ENCODE results near the gene RNF8.

Gene RNF8

DNA sequence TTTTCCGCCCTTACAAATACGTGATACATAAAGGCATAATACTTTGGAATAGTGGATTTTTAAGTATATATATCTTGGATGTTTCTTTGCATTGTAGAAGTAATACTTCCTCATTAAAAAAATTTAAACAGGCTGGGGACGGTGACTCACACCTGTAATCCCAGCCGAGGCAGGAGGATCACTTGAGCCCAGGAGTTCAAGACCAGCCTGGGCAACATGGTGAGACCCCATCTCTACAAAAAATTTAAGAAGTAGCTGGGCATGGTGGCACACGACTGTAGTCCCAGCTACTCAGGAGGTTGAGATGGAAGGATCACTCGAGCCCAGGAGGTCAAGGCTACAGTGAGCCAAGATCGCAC lies 38.6 kb upstream of the RNF8 start:
- Histone ChIP-seq H2AFZ (ENCODE audit: insufficient read depth, low read length, poor library complexity) (no peak overlapping the region), H4K91ac (ENCODE audit: low read depth, low read length) (no peak overlapping the region), H3K4ac (ENCODE audit: low read depth, low read length) (no peak overlapping the region), H3K18ac (ENCODE audit: low read length) (no peak overlapping the region), H3K4me3 (ENCODE audit: low read depth, low read length) (no peak overlapping the region), H2BK5ac (ENCODE audit: low read depth, low read length, poor library complexity) (no peak overlapping the region), H3K79me2 (ENCODE audit: control insufficient read depth, insufficient read depth, low read length, poor library complexity) (no peaks in the 10 kb centered on the region), H3K9ac (ENCODE audit: low read length) (no peak overlapping the region), H3K79me1 (ENCODE audit: low read length) (no peaks in the 10 kb centered on the region), H3K23ac (ENCODE audit: low read length) (no peak overlapping the region), H3K4me2 (ENCODE audit: low read length) (no peak overlapping the region), H2AK5ac (ENCODE audit: low read length) (no peak overlapping the region), H3K27me3 (ENCODE audit: insufficient read depth, low read length) (no peaks in the 10 kb centered on the region), H4K12ac (ENCODE audit: low read depth, low read length) (no peak overlapping the region), H3K4me1 (ENCODE audit: control insufficient read depth in 1 of 2, insufficient read depth in 2 of 2, low read length in 2 of 2) (peaks cover 0 to 15% of the 10 kb centered on the region in 2 experiments), H3K36me3 (ENCODE audit: control insufficient read depth in 1 of 2, insufficient read depth in 2 of 2, low read length in 2 of 2) (peaks cover 30 to 37% of the 10 kb centered on the region in 2 experiments), H4K8ac (ENCODE audit: low read depth, low read length) (no peak overlapping the region), H2BK12ac (ENCODE audit: low read length) (no peak overlapping the region), H3K9me3 (ENCODE audit: insufficient read depth, low read depth, low read length) (no peaks in the 10 kb centered on the region), H3K14ac (ENCODE audit: low read length) (no peak overlapping the region), H3K27ac (ENCODE audit: low read depth, low read length) (no peak overlapping the region), H2BK120ac (ENCODE audit: insufficient read depth, low read length, poor library complexity) (no peak overlapping the region)
- DNase-seq: no peak
- no CpG with 5 or more reads among the region's 7 CpGs for WGBS (ENCODE audit: extremely low coverage, insufficient coverage, insufficient read length)

DNA sequence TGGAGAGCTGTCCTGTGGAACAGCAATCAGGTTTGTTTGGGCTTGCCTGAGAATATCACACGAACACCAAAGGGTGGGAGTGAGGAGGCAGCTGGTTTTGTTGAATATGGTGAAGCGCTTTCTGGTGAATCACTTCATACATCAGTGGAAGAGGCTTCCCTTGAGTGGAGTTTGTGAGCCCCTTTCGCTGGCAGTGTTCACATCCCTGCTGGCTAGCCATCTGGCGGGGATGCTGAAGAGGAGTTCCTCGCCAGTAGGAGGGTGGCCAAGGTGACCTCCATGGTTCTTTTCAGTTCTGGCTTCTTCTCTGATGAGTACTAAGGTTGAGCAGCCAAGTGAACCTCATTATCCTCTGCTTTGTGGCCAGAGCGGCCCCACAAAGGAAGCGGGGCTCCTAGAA lies 37.7 kb upstream of the RNF8 start:
- H3K36me3 ChIP-seq (ENCODE audit: control insufficient read depth in 1 of 2, insufficient read depth in 2 of 2, low read length in 2 of 2): peaks cover 33 to 39% of the 10 kb centered on the region in 2 experiments
- no peak overlapping the region for H3K23ac ChIP-seq (ENCODE audit: low read length)

DNA sequence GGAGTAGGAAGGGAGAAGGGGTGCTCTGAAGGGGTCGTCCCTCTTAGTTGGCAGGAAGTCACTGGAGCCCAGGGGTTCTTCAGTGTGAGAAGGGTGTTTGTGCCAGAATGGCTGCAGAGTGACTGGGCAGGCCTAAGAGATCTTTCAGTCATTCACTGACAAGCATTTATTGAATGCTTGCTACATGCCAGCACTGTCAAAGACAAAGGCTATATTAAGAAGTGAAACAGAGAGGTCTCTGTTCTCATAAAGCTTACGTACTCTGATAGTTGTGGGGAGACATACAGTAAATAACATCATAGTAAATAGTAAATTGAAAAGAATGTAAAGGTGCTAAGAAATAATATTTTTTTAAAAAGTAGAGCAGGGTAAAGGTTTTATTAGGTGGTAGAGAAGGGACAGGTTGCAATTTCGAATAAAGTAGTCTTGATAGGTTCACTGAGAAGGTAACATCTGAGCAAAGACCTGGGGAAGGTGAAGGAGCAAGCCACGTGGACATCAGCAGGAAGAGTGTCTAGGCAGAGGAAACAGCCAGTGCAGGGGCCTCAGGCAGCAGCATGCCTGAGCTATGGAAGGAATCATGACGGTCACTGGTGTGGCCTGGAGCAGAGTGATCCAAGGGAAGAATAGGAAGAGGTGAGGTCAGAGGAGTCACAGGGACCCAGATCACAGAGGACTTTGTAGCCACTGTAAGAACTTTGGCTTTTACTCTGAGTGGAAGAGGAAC lies 36.3 kb upstream of the RNF8 start:
- peaks cover 2% of the 10 kb centered on the region for H3K79me1 ChIP-seq (ENCODE audit: low read length)
- H2BK12ac ChIP-seq (ENCODE audit: low read length): no peak overlapping the region
- no peak overlapping the region for H4K91ac ChIP-seq (ENCODE audit: low read depth, low read length)
- H3K4me1 ChIP-seq (ENCODE audit: control insufficient read depth in 1 of 2, insufficient read depth in 2 of 2, low read length in 2 of 2): peaks cover 7 to 18% of the 10 kb centered on the region in 2 experiments
- H3K36me3 ChIP-seq (ENCODE audit: control insufficient read depth in 1 of 2, insufficient read depth in 2 of 2, low read length in 2 of 2): peaks cover 33 to 42% of the 10 kb centered on the region in 2 experiments
- no peak overlapping the region for H2BK120ac ChIP-seq (ENCODE audit: insufficient read depth, low read length, poor library complexity)
- no peak overlapping the region for H3K9ac ChIP-seq (ENCODE audit: low read length)
- H2BK5ac ChIP-seq (ENCODE audit: low read depth, low read length, poor library complexity): no peak overlapping the region
- H3K4me2 ChIP-seq (ENCODE audit: low read length): no peak overlapping the region
- H4K12ac ChIP-seq (ENCODE audit: low read depth, low read length): no peak overlapping the region
- H4K8ac ChIP-seq (ENCODE audit: low read depth, low read length): no peak overlapping the region
- no peak overlapping the region for H3K23ac ChIP-seq (ENCODE audit: low read length)
- no peaks in the 10 kb centered on the region for H3K27me3 ChIP-seq (ENCODE audit: insufficient read depth, low read length)
- H3K4ac ChIP-seq (ENCODE audit: low read depth, low read length): no peak overlapping the region
- DNase-seq: no peak
- H2AK5ac ChIP-seq (ENCODE audit: low read length): no peak overlapping the region
- no peak overlapping the region for H3K4me3 ChIP-seq (ENCODE audit: low read depth, low read length)
- H3K27ac ChIP-seq (ENCODE audit: low read depth, low read length): no peak overlapping the region
- H2AFZ ChIP-seq (ENCODE audit: insufficient read depth, low read length, poor library complexity): no peak overlapping the region
- no peak overlapping the region for H3K18ac ChIP-seq (ENCODE audit: low read length)
- H3K14ac ChIP-seq (ENCODE audit: low read length): no peak overlapping the region
- no peaks in the 10 kb centered on the region for H3K9me3 ChIP-seq (ENCODE audit: insufficient read depth, low read depth, low read length)
- WGBS (ENCODE audit: extremely low coverage, insufficient coverage, insufficient read length): no CpG with 5 or more reads among the region's 5 CpGs
- no peaks in the 10 kb centered on the region for H3K79me2 ChIP-seq (ENCODE audit: control insufficient read depth, insufficient read depth, low read length, poor library complexity)

More for the DNA sequence above, 37.7 kb upstream of the RNF8 start:
- no peak overlapping the region for H4K91ac ChIP-seq (ENCODE audit: low read depth, low read length)
- DNase-seq: no peak
- H3K79me1 ChIP-seq (ENCODE audit: low read length): peaks cover 2% of the 10 kb centered on the region
- H3K4ac ChIP-seq (ENCODE audit: low read depth, low read length): no peak overlapping the region
- no peak overlapping the region for H3K14ac ChIP-seq (ENCODE audit: low read length)
- H3K79me2 ChIP-seq (ENCODE audit: control insufficient read depth, insufficient read depth, low read length, poor library complexity): no peaks in the 10 kb centered on the region
- no peak overlapping the region for H2AK5ac ChIP-seq (ENCODE audit: low read length)
- no peak overlapping the region for H3K4me2 ChIP-seq (ENCODE audit: low read length)
- H4K8ac ChIP-seq (ENCODE audit: low read depth, low read length): no peak overlapping the region
- H3K4me1 ChIP-seq (ENCODE audit: control insufficient read depth in 1 of 2, insufficient read depth in 2 of 2, low read length in 2 of 2): peaks cover 4 to 19% of the 10 kb centered on the region in 2 experiments
- WGBS (ENCODE audit: extremely low coverage, insufficient coverage, insufficient read length): no CpG with 5 or more reads among the region's 7 CpGs
- no peak overlapping the region for H3K18ac ChIP-seq (ENCODE audit: low read length)
- no peak overlapping the region for H4K12ac ChIP-seq (ENCODE audit: low read depth, low read length)
- H2BK5ac ChIP-seq (ENCODE audit: low read depth, low read length, poor library complexity): no peak overlapping the region
- no peak overlapping the region for H2BK12ac ChIP-seq (ENCODE audit: low read length)
- no peak overlapping the region for H3K4me3 ChIP-seq (ENCODE audit: low read depth, low read length)
- H3K9me3 ChIP-seq (ENCODE audit: insufficient read depth, low read depth, low read length): no peaks in the 10 kb centered on the region
- H2AFZ ChIP-seq (ENCODE audit: insufficient read depth, low read length, poor library complexity): no peak overlapping the region
- H2BK120ac ChIP-seq (ENCODE audit: insufficient read depth, low read length, poor library complexity): no peak overlapping the region
- no peaks in the 10 kb centered on the region for H3K27me3 ChIP-seq (ENCODE audit: insufficient read depth, low read length)
- no peak overlapping the region for H3K27ac ChIP-seq (ENCODE audit: low read depth, low read length)
- no peak overlapping the region for H3K9ac ChIP-seq (ENCODE audit: low read length)

DNA sequence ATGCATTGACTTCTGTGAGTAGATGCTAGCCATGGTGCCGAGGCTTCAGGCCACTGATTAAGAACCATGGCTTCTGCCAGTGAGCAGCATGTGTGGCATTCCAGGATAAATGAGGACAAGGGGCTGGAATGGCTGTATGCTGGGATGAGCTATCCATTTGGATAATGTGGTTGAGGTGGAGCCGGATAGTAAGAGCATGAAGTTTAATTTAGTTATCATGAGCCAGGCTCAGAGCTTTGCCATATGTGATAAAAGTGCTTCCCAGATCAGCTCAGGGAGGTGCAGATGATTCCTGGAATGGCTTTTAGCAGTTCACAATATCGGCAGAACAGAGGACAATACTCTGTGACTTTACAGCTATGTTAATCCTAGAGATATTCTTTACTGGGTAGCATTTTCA lies 34.6 kb upstream of the RNF8 start:
- H2AK5ac ChIP-seq (ENCODE audit: low read length): no peak overlapping the region
- H3K9ac ChIP-seq (ENCODE audit: low read length): no peak overlapping the region
- H3K4ac ChIP-seq (ENCODE audit: low read depth, low read length): no peak overlapping the region
- H3K18ac ChIP-seq (ENCODE audit: low read length): no peak overlapping the region
- H3K36me3 ChIP-seq (ENCODE audit: control insufficient read depth in 1 of 2, insufficient read depth in 2 of 2, low read length in 2 of 2): peaks cover 24 to 36% of the 10 kb centered on the region in 2 experiments
- no peaks in the 10 kb centered on the region for H3K27me3 ChIP-seq (ENCODE audit: insufficient read depth, low read length)
- no peaks in the 10 kb centered on the region for H3K9me3 ChIP-seq (ENCODE audit: insufficient read depth, low read depth, low read length)
- DNase-seq: no peak
- H4K12ac ChIP-seq (ENCODE audit: low read depth, low read length): no peak overlapping the region
- H2BK12ac ChIP-seq (ENCODE audit: low read length): no peak overlapping the region
- no peak overlapping the region for H4K8ac ChIP-seq (ENCODE audit: low read depth, low read length)
- no peaks in the 10 kb centered on the region for H3K79me2 ChIP-seq (ENCODE audit: control insufficient read depth, insufficient read depth, low read length, poor library complexity)
- peaks cover 7 to 20% of the 10 kb centered on the region in 2 experiments for H3K4me1 ChIP-seq (ENCODE audit: control insufficient read depth in 1 of 2, insufficient read depth in 2 of 2, low read length in 2 of 2)
- no peak overlapping the region for H3K27ac ChIP-seq (ENCODE audit: low read depth, low read length)
- H2BK5ac ChIP-seq (ENCODE audit: low read depth, low read length, poor library complexity): no peak overlapping the region
- H3K14ac ChIP-seq (ENCODE audit: low read length): no peak overlapping the region
- no peak overlapping the region for H3K23ac ChIP-seq (ENCODE audit: low read length)
- H2AFZ ChIP-seq (ENCODE audit: insufficient read depth, low read length, poor library complexity): no peak overlapping the region
- H4K91ac ChIP-seq (ENCODE audit: low read depth, low read length): no peak overlapping the region
- H3K4me2 ChIP-seq (ENCODE audit: low read length): no peak overlapping the region
- H2BK120ac ChIP-seq (ENCODE audit: insufficient read depth, low read length, poor library complexity): no peak overlapping the region
- no peak overlapping the region for H3K4me3 ChIP-seq (ENCODE audit: low read depth, low read length)
- WGBS (ENCODE audit: extremely low coverage, insufficient coverage, insufficient read length): no CpG with 5 or more reads among the region's 3 CpGs
- H3K79me1 ChIP-seq (ENCODE audit: low read length): peaks cover 2% of the 10 kb centered on the region
